ENCODE measurements around the gene RC3H2.

- no peak for TF ChIP-seq ZNF565 (CRISPR knock-in tag; conservative IDR thresholded peaks at IDR 0.05; ENCODE audit: low read depth)
- TF ChIP-seq GLIS3 (CRISPR knock-in tag; IDR thresholded peaks at IDR 0.05), result no peak
- no peak for TF ChIP-seq BACH2 (CRISPR knock-in tag; IDR thresholded peaks at IDR 0.05; ENCODE audit: borderline replicate concordance)
- no peak for TF ChIP-seq ESRRG (CRISPR knock-in tag; IDR thresholded peaks at IDR 0.05)
- TF ChIP-seq ZNF8 (CRISPR knock-in tag; IDR thresholded peaks at IDR 0.05), result no peak
- no peak for TF ChIP-seq ARNTL (CRISPR knock-in tag; IDR thresholded peaks at IDR 0.05; ENCODE audit: borderline replicate concordance, low read depth)
- no peak for TF ChIP-seq CSDC2 (CRISPR knock-in tag; IDR thresholded peaks at IDR 0.05)
- no peak for TF ChIP-seq RARB (CRISPR knock-in tag; IDR thresholded peaks at IDR 0.05)
- TF ChIP-seq TSHZ2 (CRISPR knock-in tag; IDR thresholded peaks at IDR 0.05), result no peak
These were observed 22.0 kb downstream of the RC3H2 start for GRCh38 chr9:122883125-122883524.

Data from SK-N-SH treated with all-trans-retinoic acid at 6 μM for 48 hours (cell line).